ENCODE measurements around the gene OR4D11.
A peak's percentile ranks its signal among the peaks of the same experiment; 100 is the strongest.

OR4D11 gene

DNA sequence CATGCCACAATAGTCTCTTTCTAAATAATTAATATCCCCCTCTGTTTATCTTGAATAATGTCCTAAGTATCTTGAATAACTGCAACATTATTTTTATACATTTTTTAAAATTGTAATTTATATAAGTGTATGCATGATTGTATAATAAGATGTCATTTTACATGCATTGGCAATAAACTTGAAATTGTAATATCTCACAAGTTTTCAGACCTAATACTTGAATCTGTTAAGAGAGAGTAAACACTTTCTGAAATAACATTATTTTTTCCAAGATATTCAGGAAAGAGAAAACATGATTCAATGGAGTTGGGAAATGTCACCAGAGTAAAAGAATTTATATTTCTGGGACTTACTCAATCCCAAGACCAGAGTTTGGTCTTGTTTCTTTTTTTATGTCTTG, at the start of gene OR4D11:
OR4D11 (plus strand) TSS at position 301 of the 400 bp plus-strand sequence; CDS start at position 301, 0 bp downstream.
- DNase-seq (ENCODE audit: low read depth) = no peak
- H3K4me3 ChIP-seq (ENCODE audit: low read depth, low read length) = no peak within 1 kb of the TSS
- TF ChIP-seq, protein P1, sequence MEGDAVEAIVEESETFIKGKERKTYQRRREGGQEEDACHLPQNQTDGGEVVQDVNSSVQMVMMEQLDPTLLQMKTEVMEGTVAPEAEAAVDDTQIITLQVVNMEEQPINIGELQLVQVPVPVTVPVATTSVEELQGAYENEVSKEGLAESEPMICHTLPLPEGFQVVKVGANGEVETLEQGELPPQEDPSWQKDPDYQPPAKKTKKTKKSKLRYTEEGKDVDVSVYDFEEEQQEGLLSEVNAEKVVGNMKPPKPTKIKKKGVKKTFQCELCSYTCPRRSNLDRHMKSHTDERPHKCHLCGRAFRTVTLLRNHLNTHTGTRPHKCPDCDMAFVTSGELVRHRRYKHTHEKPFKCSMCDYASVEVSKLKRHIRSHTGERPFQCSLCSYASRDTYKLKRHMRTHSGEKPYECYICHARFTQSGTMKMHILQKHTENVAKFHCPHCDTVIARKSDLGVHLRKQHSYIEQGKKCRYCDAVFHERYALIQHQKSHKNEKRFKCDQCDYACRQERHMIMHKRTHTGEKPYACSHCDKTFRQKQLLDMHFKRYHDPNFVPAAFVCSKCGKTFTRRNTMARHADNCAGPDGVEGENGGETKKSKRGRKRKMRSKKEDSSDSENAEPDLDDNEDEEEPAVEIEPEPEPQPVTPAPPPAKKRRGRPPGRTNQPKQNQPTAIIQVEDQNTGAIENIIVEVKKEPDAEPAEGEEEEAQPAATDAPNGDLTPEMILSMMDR (conservative IDR thresholded peaks at IDR 0.05; ENCODE audit: low read depth, low read length) = no peak

DNA sequence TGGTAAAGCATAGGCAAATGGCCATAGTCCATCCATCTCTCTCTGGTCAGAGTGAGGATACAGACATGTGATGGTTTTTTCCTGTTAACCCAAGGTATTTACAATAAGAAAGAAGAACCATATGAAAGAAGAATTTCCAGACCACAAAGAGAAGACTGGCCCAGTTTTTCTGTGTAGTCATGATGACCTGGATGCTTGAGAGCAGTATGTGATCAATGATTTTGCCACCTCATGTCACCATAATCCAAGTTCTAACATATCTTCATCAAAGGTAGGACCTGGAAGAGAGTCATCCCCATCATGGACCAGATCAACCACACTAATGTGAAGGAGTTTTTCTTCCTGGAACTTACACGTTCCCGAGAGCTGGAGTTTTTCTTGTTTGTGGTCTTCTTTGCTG, 46.7 kb upstream of the OR4D11 start, which contains the start of gene OR4D6:
OR4D6 (plus strand) TSS at position 301 of the 400 bp plus-strand sequence; CDS start at position 301, 0 bp downstream.
- DNase-seq (ENCODE audit: low read depth) = no peak
- TF ChIP-seq, protein P1 (conservative IDR thresholded peaks at IDR 0.05; ENCODE audit: low read depth, low read length) = no peak
- no peak within 1 kb of the TSS for H3K4me3 ChIP-seq (ENCODE audit: low read depth, low read length)

DNA sequence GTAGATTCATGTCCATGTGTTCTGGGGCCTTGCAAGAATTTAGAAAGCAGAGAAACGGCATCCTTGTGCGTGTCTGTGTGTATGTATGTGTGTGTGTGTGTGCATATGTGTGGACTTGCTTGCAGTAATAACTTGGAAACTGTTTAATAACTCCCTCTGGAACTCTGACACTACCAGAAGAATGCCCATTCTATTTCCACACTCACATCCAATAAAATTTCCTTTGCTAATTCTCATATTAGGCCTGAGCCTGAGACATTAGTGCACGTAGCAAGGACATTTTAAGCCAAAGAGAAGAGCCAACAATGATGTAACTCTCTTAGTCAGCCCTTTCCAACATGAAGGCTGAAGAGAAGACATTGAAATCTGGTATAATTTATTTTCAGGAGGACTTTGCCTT, 43.5 kb upstream of the OR4D11 start:
- no peak overlapping the region for H3K4me3 ChIP-seq (ENCODE audit: low read depth, low read length)
- DNase-seq (ENCODE audit: low read depth) = no peak
- TF ChIP-seq, protein P1 (conservative IDR thresholded peaks at IDR 0.05; ENCODE audit: low read depth, low read length) = no peak

DNA sequence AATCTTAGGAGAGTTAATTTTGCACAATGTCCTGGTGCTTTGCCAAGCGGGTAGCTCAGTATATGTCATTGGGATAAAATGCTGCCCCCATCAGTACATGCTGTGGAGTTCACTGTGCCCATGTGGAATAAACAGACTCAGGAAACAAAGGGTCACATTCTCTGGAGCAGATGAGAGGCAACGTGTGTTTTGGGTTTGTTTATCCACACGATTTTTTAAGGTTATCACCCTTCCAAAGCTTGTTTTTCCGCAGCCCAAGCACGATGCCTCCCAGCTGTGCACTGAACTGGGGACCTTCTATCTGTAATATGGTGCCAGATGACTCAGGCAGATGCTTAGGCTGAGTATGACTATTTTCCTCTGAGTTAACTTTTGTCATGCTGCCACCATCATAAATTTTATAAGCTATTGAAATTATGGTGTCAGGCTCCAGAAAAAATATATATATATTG, 40.2 kb upstream of the OR4D11 start:
- H3K4me3 ChIP-seq (ENCODE audit: low read depth, low read length) = no peak overlapping the region
- peak; percentile 24 for DNase-seq (ENCODE audit: low read depth)
- TF ChIP-seq, protein P1 (conservative IDR thresholded peaks at IDR 0.05; ENCODE audit: low read depth, low read length) = no peak

DNA sequence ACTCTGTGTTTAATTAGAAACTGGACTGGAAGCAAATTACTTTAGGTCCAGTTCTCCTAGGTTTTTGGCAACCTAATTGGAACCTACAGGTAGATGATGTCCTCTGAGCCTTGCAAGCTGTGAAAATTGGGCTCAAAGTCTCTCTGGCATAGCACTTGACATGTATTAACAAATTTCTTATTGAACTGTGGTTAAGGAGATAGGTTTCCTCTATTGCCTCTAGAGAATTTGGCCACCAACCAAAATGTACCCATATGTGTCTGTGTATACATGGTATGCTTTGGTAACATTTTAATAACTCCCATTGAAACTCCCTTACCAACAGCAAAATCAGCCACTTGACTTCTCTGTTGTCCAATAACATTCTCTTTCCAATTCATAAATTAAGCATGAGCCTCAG, 30.4 kb upstream of the OR4D11 start, which contains the start of gene OR4D10:
OR4D10 (plus strand) TSS at position 301 of the 400 bp plus-strand sequence. CDS start 4,115 bp downstream, outside the sequence.
- no peak within 1 kb of the TSS for H3K4me3 ChIP-seq (ENCODE audit: low read depth, low read length)
- no peak for DNase-seq (ENCODE audit: low read depth)
- TF ChIP-seq, protein P1 (conservative IDR thresholded peaks at IDR 0.05; ENCODE audit: low read depth, low read length) = no peak

DNA sequence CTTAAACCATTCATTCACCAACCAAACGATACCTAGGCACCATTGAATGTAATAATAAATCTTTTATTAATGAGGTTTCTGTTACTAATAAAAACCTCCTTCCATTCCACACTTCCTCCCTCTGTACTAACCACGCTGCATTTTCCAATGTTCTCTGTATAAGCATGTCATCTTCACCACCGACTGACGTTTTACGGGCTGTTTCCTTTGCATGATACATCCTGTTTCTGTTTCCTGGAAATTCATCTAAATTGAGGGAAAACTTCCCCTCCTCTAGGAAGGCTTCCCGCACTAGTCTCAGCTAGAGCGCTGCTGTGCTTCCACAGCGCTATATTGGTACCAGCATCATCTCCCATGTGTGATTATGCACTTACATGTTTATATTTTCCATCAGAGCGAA, 28.2 kb upstream of the OR4D11 start:
- DNase-seq (ENCODE audit: low read depth) = no peak
- TF ChIP-seq, protein P1 (conservative IDR thresholded peaks at IDR 0.05; ENCODE audit: low read depth, low read length) = no peak
- H3K4me3 ChIP-seq (ENCODE audit: low read depth, low read length) = no peak overlapping the region

DNA sequence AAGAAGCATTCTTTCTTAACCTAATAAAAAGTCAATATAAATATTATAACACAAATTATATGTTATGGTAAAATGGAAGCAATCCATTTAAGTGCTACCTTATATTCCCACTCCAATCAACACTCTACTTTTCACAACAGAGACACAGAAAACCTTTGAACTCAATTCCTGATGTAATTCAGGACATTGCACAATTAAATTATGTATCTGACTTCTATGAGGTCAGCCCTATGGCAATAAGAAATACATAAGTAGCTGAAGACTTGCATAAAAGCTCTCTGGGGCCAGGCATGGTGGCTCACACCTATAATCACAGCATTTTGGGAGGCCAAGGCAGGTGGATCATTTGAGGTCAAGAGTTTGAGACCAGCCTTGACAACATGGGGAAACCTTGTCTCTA, 23.5 kb upstream of the OR4D11 start:
- DNase-seq (ENCODE audit: low read depth) = no peak
- H3K4me3 ChIP-seq (ENCODE audit: low read depth, low read length) = no peak overlapping the region
- TF ChIP-seq, protein P1 (conservative IDR thresholded peaks at IDR 0.05; ENCODE audit: low read depth, low read length) = no peak

All from choroid plexus epithelial cell (primary cell).